Cortex of kidney (tissue), 1 donor: ENCODE data around the gene TEK.
"Not testable (repeated sequence)": the region's sequence is repeated elsewhere in the genome, so short reads cannot be mapped to it uniquely, and the experiment has no call there.

Experiments
- DNase-seq: peaks from one replicate; lab custom pipeline; 2025; lab: John Stamatoyannopoulos, UW

The TEK gene

GRCh38 chr9:27227192-27227591 is 118.2 kb downstream of the TEK start:
- no peak for DNase-seq

GRCh38 chr9:27239648-27240047 is 130.6 kb downstream of the TEK start:
- not testable (repeated sequence) for DNase-seq

- no peak for DNase-seq
Measured at GRCh38 chr9:27247756-27248155, 138.7 kb downstream of the TEK start.

GRCh38 chr9:27248702-27249101 is 139.7 kb downstream of the TEK start:
- DNase-seq: no peak

GRCh38 chr9:27258662-27259061 is 149.6 kb downstream of the TEK start:
- DNase-seq: no peak

- DNase-seq: no peak
Measured at GRCh38 chr9:27260789-27261516, 151.9 kb downstream of the TEK start.

- no peak for DNase-seq
Measured at GRCh38 chr9:27261517-27262211, 152.6 kb downstream of the TEK start.

GRCh38 chr9:27272103-27272502 is 163.1 kb downstream of the TEK start:
- DNase-seq: no peak

- no peak for DNase-seq
Measured at GRCh38 chr9:27273186-27273585, 164.2 kb downstream of the TEK start.

GRCh38 chr9:27276193-27277030 is 167.4 kb downstream of the TEK start:
- DNase-seq: no peak

- DNase-seq: no peak
Measured at GRCh38 chr9:27278374-27278773, 169.3 kb downstream of the TEK start.

GRCh38 chr9:27279611-27280010 is 170.6 kb downstream of the TEK start:
- no peak for DNase-seq
